SK-N-SH (cell line): ENCODE data around the gene POLR1A.

Source experiments
- GATA2 ChIP-seq: sonication (generic); formaldehyde crosslinking; IDR thresholded peaks from 2 replicates; pipeline ENCODE4 v1.5.0; 2020; ENCODE audit warnings: mild to moderate bottlenecking, missing genetic modification reagents
- POLR2AphosphoS5 ChIP-seq: IDR thresholded peaks from 2 replicates; pipeline ENCODE4 v1.6.1; 2012; ENCODE audit warnings: low read depth, low read length
- TF ChIP-seq, protein P1 (sequence below): fragments of 200-600 bp; sonication (generic); IDR thresholded peaks from 2 replicates; pipeline ENCODE4 v1.6.1; 2017; ENCODE audit warnings: antibody characterized with exemption, mild to moderate bottlenecking, moderate library complexity
- TF ChIP-seq, protein P2 (sequence below): IDR thresholded peaks from 2 replicates; pipeline ENCODE4 v1.6.1; 2012; ENCODE audit warnings: mild to moderate bottlenecking, low read depth, low read length, moderate library complexity

DNA sequence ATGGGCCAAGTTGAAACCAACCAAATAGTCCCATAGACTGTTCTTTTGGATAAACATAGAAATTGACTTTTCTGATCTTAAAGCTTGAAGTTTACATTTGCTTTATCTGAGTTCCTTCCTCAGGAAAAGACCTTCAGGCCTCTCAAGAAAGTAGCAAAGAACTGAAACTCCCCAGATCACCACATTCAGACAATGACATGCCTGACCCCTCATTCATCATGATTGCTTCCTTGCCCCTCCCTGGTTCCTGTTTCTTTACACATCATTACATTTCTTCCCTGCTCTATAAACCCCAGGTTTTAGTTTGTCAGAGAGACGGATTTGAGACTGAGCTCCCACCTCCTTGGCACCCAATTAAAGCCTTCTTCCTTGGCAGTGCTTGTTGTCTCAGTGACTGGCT, 133.3 kb downstream of the POLR1A start:
- TF ChIP-seq, protein P1, sequence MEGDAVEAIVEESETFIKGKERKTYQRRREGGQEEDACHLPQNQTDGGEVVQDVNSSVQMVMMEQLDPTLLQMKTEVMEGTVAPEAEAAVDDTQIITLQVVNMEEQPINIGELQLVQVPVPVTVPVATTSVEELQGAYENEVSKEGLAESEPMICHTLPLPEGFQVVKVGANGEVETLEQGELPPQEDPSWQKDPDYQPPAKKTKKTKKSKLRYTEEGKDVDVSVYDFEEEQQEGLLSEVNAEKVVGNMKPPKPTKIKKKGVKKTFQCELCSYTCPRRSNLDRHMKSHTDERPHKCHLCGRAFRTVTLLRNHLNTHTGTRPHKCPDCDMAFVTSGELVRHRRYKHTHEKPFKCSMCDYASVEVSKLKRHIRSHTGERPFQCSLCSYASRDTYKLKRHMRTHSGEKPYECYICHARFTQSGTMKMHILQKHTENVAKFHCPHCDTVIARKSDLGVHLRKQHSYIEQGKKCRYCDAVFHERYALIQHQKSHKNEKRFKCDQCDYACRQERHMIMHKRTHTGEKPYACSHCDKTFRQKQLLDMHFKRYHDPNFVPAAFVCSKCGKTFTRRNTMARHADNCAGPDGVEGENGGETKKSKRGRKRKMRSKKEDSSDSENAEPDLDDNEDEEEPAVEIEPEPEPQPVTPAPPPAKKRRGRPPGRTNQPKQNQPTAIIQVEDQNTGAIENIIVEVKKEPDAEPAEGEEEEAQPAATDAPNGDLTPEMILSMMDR, result no peak
- no peak for TF ChIP-seq GATA2 (CRISPR knock-in tag)
- TF ChIP-seq, protein P2, sequence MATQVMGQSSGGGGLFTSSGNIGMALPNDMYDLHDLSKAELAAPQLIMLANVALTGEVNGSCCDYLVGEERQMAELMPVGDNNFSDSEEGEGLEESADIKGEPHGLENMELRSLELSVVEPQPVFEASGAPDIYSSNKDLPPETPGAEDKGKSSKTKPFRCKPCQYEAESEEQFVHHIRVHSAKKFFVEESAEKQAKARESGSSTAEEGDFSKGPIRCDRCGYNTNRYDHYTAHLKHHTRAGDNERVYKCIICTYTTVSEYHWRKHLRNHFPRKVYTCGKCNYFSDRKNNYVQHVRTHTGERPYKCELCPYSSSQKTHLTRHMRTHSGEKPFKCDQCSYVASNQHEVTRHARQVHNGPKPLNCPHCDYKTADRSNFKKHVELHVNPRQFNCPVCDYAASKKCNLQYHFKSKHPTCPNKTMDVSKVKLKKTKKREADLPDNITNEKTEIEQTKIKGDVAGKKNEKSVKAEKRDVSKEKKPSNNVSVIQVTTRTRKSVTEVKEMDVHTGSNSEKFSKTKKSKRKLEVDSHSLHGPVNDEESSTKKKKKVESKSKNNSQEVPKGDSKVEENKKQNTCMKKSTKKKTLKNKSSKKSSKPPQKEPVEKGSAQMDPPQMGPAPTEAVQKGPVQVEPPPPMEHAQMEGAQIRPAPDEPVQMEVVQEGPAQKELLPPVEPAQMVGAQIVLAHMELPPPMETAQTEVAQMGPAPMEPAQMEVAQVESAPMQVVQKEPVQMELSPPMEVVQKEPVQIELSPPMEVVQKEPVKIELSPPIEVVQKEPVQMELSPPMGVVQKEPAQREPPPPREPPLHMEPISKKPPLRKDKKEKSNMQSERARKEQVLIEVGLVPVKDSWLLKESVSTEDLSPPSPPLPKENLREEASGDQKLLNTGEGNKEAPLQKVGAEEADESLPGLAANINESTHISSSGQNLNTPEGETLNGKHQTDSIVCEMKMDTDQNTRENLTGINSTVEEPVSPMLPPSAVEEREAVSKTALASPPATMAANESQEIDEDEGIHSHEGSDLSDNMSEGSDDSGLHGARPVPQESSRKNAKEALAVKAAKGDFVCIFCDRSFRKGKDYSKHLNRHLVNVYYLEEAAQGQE, result no peak
- no peak for TF ChIP-seq POLR2AphosphoS5
